ENCODE results near the gene TTC12. TPM values are rescaled to one million over a fixed set of nuclear protein-coding genes. Genes with fewer than 3 reads are reported as not detected.
A peak's percentile ranks its signal among the peaks of the same experiment; 100 is the strongest.

Gene TTC12
- total RNA-seq, 1 experiment from 2014 or later = 19.4 TPM

DNA sequence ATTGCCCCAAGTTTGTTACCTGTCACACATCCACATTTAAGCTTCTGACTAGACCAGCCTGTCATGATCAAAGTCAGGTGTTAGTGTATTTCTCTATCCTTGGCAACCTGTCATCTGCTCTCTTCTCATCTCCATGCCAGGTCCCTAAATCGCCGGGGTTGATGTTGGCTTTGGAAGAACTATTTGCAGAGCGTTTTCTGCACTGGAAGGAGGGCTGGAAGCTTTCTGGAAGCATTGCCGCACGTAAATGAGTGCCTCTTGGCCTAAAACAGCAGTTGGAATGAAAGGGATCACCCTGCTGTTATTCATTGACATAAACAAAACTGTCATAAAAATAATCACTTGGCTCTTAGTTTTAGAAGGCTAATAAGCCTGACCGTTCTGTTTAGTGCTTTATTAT is 1.4 kb downstream of the TTC12 start:
- Mint-ChIP-seq H3K27me3 (ENCODE audit: insufficient read depth, unreplicated experiment) (no peaks in the 10 kb centered on the region), H3K9me3 (ENCODE audit: unreplicated experiment) (no peaks in the 10 kb centered on the region), H3K4me1 (ENCODE audit: low read depth, unreplicated experiment) (peaks cover 6% of the 10 kb centered on the region), H3K36me3 (ENCODE audit: insufficient read depth, unreplicated experiment) (no peaks in the 10 kb centered on the region), H3K4me3 (ENCODE audit: unreplicated experiment) (peak overlapping the region; percentile 70), H3K27ac (ENCODE audit: unreplicated experiment) (no peak overlapping the region)
- Histone ChIP-seq H3K4me3 (ENCODE audit: low read depth, low read length) (no peak overlapping the region), H3K9me3 (no peaks in the 10 kb centered on the region), H3K4me1 (peaks cover 10% of the 10 kb centered on the region), H3K27me3 (replicated peaks; ENCODE audit: control insufficient read depth, insufficient read depth, low read length) (no peaks in the 10 kb centered on the region), H3K36me3 (ENCODE audit: control insufficient read depth, insufficient read depth, low read length) (no peaks in the 10 kb centered on the region)
- ChIA-PET POLR2A (no interaction called here), CTCF (no interaction called here)
- no peak for TF ChIP-seq CTCF (IDR thresholded peaks at IDR 0.05; ENCODE audit: insufficient read depth in 1 of 2, low read depth in 1 of 2, low read length in 1 of 2, severe bottlenecking in 1 of 2, unreplicated experiment in 1 of 2)
- DNase-seq = no peak
- intact Hi-C loops (cut with micrococcal nuclease; ENCODE audit: unreplicated experiment) = loop anchor here (2.0 kb wide), 1 partner anchor 355 kb away; no protein-coding TSS in a partner anchor
- no TSS peak for BruUV-seq (replicated peaks)

DNA sequence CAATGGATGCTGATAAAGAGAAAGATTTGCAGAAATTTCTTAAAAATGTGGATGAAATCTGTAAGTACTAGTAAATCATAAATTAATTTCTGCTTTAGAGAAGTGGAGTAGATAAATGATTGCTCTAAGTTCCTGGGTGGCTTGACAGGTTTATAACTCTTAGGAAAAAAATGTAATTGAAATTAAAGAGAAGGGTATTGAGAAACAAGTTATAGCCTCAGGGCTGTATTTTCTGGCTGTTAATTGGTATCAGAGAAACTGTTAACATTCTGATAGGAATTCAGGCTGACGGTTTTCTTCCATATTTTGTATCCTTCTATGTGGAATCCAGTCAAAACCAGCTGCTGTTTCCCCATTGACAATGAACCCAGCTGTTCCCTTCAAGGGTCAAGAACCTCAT is 1.9 kb downstream of the TTC12 start:
- no peak overlapping the region for H3K27ac Mint-ChIP-seq (ENCODE audit: unreplicated experiment)

GRCh38 chr11:113317339-113317738 is 3.0 kb downstream of the TTC12 start:
- no peak for DNase-seq
- Histone ChIP-seq H3K4me1 (peaks cover 10% of the 10 kb centered on the region), H3K4me3 (ENCODE audit: low read depth, low read length) (no peak overlapping the region), H3K9me3 (no peaks in the 10 kb centered on the region), H3K36me3 (ENCODE audit: control insufficient read depth, insufficient read depth, low read length) (no peaks in the 10 kb centered on the region), H3K27me3 (replicated peaks; ENCODE audit: control insufficient read depth, insufficient read depth, low read length) (no peaks in the 10 kb centered on the region)
- CTCF ChIA-PET = no interaction called here
- no peaks in the 10 kb centered on the region for H3K36me3 Mint-ChIP-seq (ENCODE audit: insufficient read depth, unreplicated experiment)
- no peaks in the 10 kb centered on the region for H3K27me3 Mint-ChIP-seq (ENCODE audit: insufficient read depth, unreplicated experiment)
- POLR2A ChIA-PET = no interaction called here
- H3K9me3 Mint-ChIP-seq (ENCODE audit: unreplicated experiment) = no peaks in the 10 kb centered on the region
- no peak overlapping the region for H3K27ac Mint-ChIP-seq (ENCODE audit: unreplicated experiment)
- BruUV-seq (replicated peaks) = no TSS peak
- peaks cover 6% of the 10 kb centered on the region for H3K4me1 Mint-ChIP-seq (ENCODE audit: low read depth, unreplicated experiment)
- no peak overlapping the region for H3K4me3 Mint-ChIP-seq (ENCODE audit: unreplicated experiment)
- TF ChIP-seq CTCF (IDR thresholded peaks at IDR 0.05; ENCODE audit: insufficient read depth in 1 of 2, low read depth in 1 of 2, low read length in 1 of 2, severe bottlenecking in 1 of 2, unreplicated experiment in 1 of 2) = no peak
- intact Hi-C loops (cut with micrococcal nuclease; ENCODE audit: unreplicated experiment) = no loop called here

More for the DNA sequence above, 1.9 kb downstream of the TTC12 start:
- Mint-ChIP-seq H3K4me3 (ENCODE audit: unreplicated experiment) (no peak overlapping the region), H3K36me3 (ENCODE audit: insufficient read depth, unreplicated experiment) (no peaks in the 10 kb centered on the region), H3K9me3 (ENCODE audit: unreplicated experiment) (no peaks in the 10 kb centered on the region), H3K27me3 (ENCODE audit: insufficient read depth, unreplicated experiment) (no peaks in the 10 kb centered on the region), H3K4me1 (ENCODE audit: low read depth, unreplicated experiment) (peaks cover 6% of the 10 kb centered on the region)
- Histone ChIP-seq H3K36me3 (ENCODE audit: control insufficient read depth, insufficient read depth, low read length) (no peaks in the 10 kb centered on the region), H3K4me1 (peaks cover 10% of the 10 kb centered on the region), H3K9me3 (no peaks in the 10 kb centered on the region), H3K4me3 (ENCODE audit: low read depth, low read length) (no peak overlapping the region), H3K27me3 (replicated peaks; ENCODE audit: control insufficient read depth, insufficient read depth, low read length) (no peaks in the 10 kb centered on the region)
- no peak for DNase-seq
- BruUV-seq (replicated peaks) = no TSS peak
- intact Hi-C loops (cut with micrococcal nuclease; ENCODE audit: unreplicated experiment) = no loop called here
- TF ChIP-seq CTCF (IDR thresholded peaks at IDR 0.05; ENCODE audit: insufficient read depth in 1 of 2, low read depth in 1 of 2, low read length in 1 of 2, severe bottlenecking in 1 of 2, unreplicated experiment in 1 of 2) = no peak
- POLR2A ChIA-PET = no interaction called here
- CTCF ChIA-PET = no interaction called here
